Kidney (tissue), 14 donors: Measurements from ENCODE around the gene RBM45. TPM values are rescaled to one million over a fixed set of nuclear protein-coding genes. Genes with fewer than 3 reads are reported as not detected.

Experiments
- DNase-seq, 5 donors: peaks; one replicate each; pipeline ENCODE4 v3.0.0-alpha.2; 2013 to 2020
- FAIRE-seq: peaks from 2 replicates; lab custom pipeline; 2012; peaks lifted over from hg19 to GRCh38; lab: Jason Lieb, UNC
- H3K27ac ChIP-seq, 2 donors: one replicate each; pipeline ENCODE4 v1.7.0; 2013; ENCODE audit warnings: low read depth in 2 of 2, low read length in 2 of 2, inconsistent platforms in 1 of 2
- H3K27me3 ChIP-seq: one replicate; pipeline ENCODE4 v1.7.1; 2013; ENCODE audit warnings: low read length, inconsistent platforms; ENCODE audit not compliant: control insufficient read depth, insufficient read depth
- H3K36me3 ChIP-seq, 3 donors: one replicate each; pipeline versions ENCODE4 v1.7.0 to v1.7.1; 2013; ENCODE audit warnings: low read length in 3 of 3, control low read depth in 1 of 3, inconsistent platforms in 1 of 3; ENCODE audit not compliant: insufficient read depth in 3 of 3, control insufficient read depth in 2 of 3
- H3K4me1 ChIP-seq, 3 donors: one replicate each; pipeline versions ENCODE4 v1.7.0 to v1.7.1; 2013; ENCODE audit warnings: low read length in 3 of 3, inconsistent platforms in 1 of 3, low read depth in 1 of 3; ENCODE audit not compliant: control insufficient read depth in 2 of 3, insufficient read depth in 2 of 3
- H3K4me3 ChIP-seq, 3 donors: one replicate each; pipeline versions ENCODE4 v1.7.0 to v1.8.1; 2013; ENCODE audit warnings: low read length in 3 of 3, control low read depth in 1 of 3, inconsistent platforms in 1 of 3
- H3K9ac ChIP-seq, 3 donors: one replicate each; pipeline versions ENCODE4 v1.7.0 to v1.7.1; 2013; ENCODE audit warnings: low read length in 3 of 3, control low read depth in 1 of 3, inconsistent platforms in 1 of 3
- H3K9me3 ChIP-seq, 3 donors: one replicate each; pipeline versions ENCODE4 v1.7.0 to v1.7.1; 2013; ENCODE audit warnings: low read length in 3 of 3, control low read depth in 1 of 3, inconsistent platforms in 1 of 3; ENCODE audit not compliant: control insufficient read depth in 2 of 3, insufficient read depth in 1 of 3
- CTCF ChIP-seq: IDR thresholded peaks from 3 replicates; pipeline ENCODE4 v1.5.1; 2012; ENCODE audit warnings: mild to moderate bottlenecking, moderate library complexity, borderline replicate concordance; ENCODE audit not compliant: insufficient read depth; ENCODE audit errors: extremely low read depth
- intact Hi-C: fragments of 100-400 bp; cut with DNase I; formaldehyde crosslinking; loops from one replicate; pipeline ENCODE4 v1.11.1; 2022
- polyA plus RNA-seq: library from polyadenylated mRNA; stranded (reverse); fragments of 350-450 nt; fragmentation: Illumina TruSeq; extraction: RNeasy Lipid Tissue Mini Kit (QIAGEN cat#74804); gene quantifications from one replicate; pipeline ENCODE4 v1.2.3, GENCODE V29; 2014; ENCODE audit warnings: low read depth, low replicate concordance; ENCODE audit not compliant: insufficient read depth
- total RNA-seq: library from RNA; stranded (reverse); fragmentation: NEBNext Ultra II Directional; extraction: Animal tissue kit (Norgen Biotek cat#: 25700); gene quantifications from one replicate; pipeline ENCODE4 v1.2.1, GENCODE V29; 2021
- donor health status: control.
- donor health status: control.
- donor health status: control.
- donor health status: control.
- donor health status: control.
- donor health status: DM: yes; HTN: yes; CAD: no.
- donor health status: Normal renal cell carcinoma (clear cell type).

The RBM45 gene
- total and polyA plus RNA-seq, 2 donors from 2014 or later: 10.1 to 19.2 TPM

- Histone ChIP-seq H3K27ac (no peak overlapping the region), H3K36me3 (peaks cover 3 to 19% (median 12%) of the 10 kb centered on the region in 3 donors), H3K4me3 (no peak overlapping the region), H3K9ac (no peak overlapping the region), H3K27me3 (no peaks in the 10 kb centered on the region), H3K4me1 (no peaks in the 10 kb centered on the region), H3K9me3 (no peaks in the 10 kb centered on the region)
- no peak for TF ChIP-seq CTCF
- DNase-seq (no peak), FAIRE-seq (no peak)
- intact Hi-C loops: no loop called here
These were observed 13.6 kb downstream of the RBM45 start for GRCh38 chr2:178125862-178126261.

- Histone ChIP-seq H3K9ac (no peak overlapping the region), H3K27me3 (no peaks in the 10 kb centered on the region), H3K36me3 (peaks cover 0 to 4% (median 0%) of the 10 kb centered on the region in 3 donors), H3K4me3 (no peak overlapping the region), H3K9me3 (no peaks in the 10 kb centered on the region), H3K27ac (no peak overlapping the region), H3K4me1 (no peaks in the 10 kb centered on the region)
- FAIRE-seq: no peak
- intact Hi-C loops: no loop called here
- DNase-seq: no peak
- no peak for TF ChIP-seq CTCF
These were observed 16.8 kb downstream of the RBM45 start for GRCh38 chr2:178128836-178129630.

- Histone ChIP-seq H3K27ac (no peak overlapping the region), H3K4me3 (no peak overlapping the region), H3K9ac (no peak overlapping the region), H3K36me3 (peaks cover 0 to 2% (median 0%) of the 10 kb centered on the region in 3 donors), H3K4me1 (no peaks in the 10 kb centered on the region), H3K27me3 (no peaks in the 10 kb centered on the region), H3K9me3 (no peaks in the 10 kb centered on the region)
- no peak for FAIRE-seq
- no peak for TF ChIP-seq CTCF
- intact Hi-C loops: no loop called here
- DNase-seq: no peak
These were observed 24.2 kb downstream of the RBM45 start for GRCh38 chr2:178136321-178137025.
